Testis (tissue), 3 donors: ENCODE data around the gene NANOS3. TPM values are rescaled to one million over a fixed set of nuclear protein-coding genes. Genes with fewer than 3 reads are reported as not detected.

Experiments
- DNase-seq: peaks from one replicate; pipeline ENCODE4 v3.0.0-alpha.2; 2019
- H3K27ac ChIP-seq, 2 donors: fragments of 200-600 bp; sonication (generic); one replicate each; pipeline ENCODE4 v1.5.1; 2019
- H3K27me3 ChIP-seq: fragments of 200-600 bp; sonication (generic); one replicate; pipeline ENCODE4 v1.5.1; 2019
- H3K36me3 ChIP-seq: fragments of 200-600 bp; sonication (generic); one replicate; pipeline ENCODE4 v1.5.1; 2017; ENCODE audit warnings: low read depth; ENCODE audit errors: missing control alignments
- H3K4me1 ChIP-seq: fragments of 200-600 bp; sonication (generic); one replicate; pipeline ENCODE4 v1.5.1; 2019
- H3K4me3 ChIP-seq, 2 donors: fragments of 200-600 bp; sonication (generic); one replicate each; pipeline ENCODE4 v1.5.1; 2017 to 2019
- H3K9me3 ChIP-seq: fragments of 200-600 bp; sonication (generic); one replicate; pipeline ENCODE4 v1.5.1; 2017
- POLR2A ChIP-seq: fragments of 450-650 bp; IDR thresholded peaks from one replicate; pipeline ENCODE4 v1.6.1; 2017; ENCODE audit warnings: antibody characterized with exemption, mild to moderate bottlenecking, moderate library complexity
- WGBS, 2 donors: methylation state at CpG; one replicate each; pipeline ENCODE4 v1.1.5; 2018; 5-methylcytosine and 5-hydroxymethylcytosine counted together
- intact Hi-C: fragments of 100-400 bp; cut with DNase I; formaldehyde crosslinking; loops from one replicate; pipeline ENCODE4 v1.15.1; 2023; ENCODE audit warnings: low total_unique reads
- polyA plus RNA-seq: library from polyadenylated mRNA; stranded (reverse); fragments of 350-450 nt; fragmentation: Illumina TruSeq; extraction: RNeasy Lipid Tissue Mini Kit (QIAGEN cat#74804); gene quantifications from one replicate; pipeline ENCODE4 v1.2.3, GENCODE V29; 2014; ENCODE audit warnings: low read depth, low replicate concordance; ENCODE audit not compliant: insufficient read depth
- total RNA-seq, 2 donors: library from RNA; depleted of rRNA; stranded (reverse); fragments of >200 nt; gene quantifications; one replicate each; pipeline ENCODE4 v1.2.3, GENCODE V29; 2016
- TF ChIP-seq, protein P1 (sequence below), 3 experiments: fragments of 450-650 bp in 2 of 3; fragments of 200-600 bp in 1 of 3; sonication (generic) in 1 of 3; IDR thresholded peaks; one replicate each; pipeline ENCODE4 v1.5.1; 2016 to 2019; ENCODE audit warnings: antibody characterized with exemption in 3 of 3, mild to moderate bottlenecking in 2 of 3, moderate library complexity in 1 of 3

NANOS3 gene
- total and polyA plus RNA-seq, 3 donors from 2014 or later: 9.3 to 18.6 (median 14.5) TPM

DNA sequence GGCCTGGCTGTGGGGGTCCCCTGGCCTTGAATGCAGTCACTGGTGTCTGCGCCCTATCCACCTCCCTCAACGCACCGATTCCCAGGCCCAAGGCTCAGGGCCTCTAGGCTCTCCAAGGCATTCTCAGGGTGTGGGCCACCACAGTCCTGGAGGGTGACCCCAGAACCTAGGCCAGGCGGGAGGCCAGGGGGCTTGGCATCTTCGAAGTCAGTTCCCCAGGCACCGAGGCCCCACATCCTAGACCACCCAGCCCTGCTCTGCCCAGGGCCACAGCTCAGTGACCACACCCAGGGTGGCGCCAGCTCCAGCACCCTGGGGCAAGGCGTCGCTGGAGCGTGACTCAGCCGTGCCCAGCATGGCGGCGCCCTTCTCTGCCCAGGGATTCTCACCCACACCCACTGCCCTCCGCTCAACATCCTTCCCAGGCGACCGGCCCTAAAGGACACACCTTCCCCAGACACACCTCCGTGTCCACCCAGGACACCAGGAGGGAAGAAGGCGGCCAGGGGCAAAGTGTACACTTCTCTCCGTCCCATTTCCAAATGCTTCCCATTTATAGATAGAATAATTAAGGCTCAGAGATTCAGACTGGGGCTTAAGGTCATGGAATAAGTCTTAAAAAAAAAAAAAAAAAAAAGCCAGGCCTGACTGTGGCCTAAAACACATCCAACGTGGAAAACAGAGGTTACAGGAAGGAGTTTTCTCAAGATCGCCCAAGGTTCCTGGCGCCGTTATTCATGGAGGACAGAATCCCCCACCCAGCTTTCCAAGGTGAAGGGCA, 36.4 kb upstream of the NANOS3 start:
- Histone ChIP-seq H3K4me1 (peaks cover 20% of the 10 kb centered on the region), H3K27ac (peak overlapping the region; percentile 95 to 99), H3K36me3 (no peaks in the 10 kb centered on the region), H3K9me3 (no peaks in the 10 kb centered on the region), H3K4me3 (peak overlapping the region; percentile 86 to 88), H3K27me3 (no peaks in the 10 kb centered on the region)
- intact Hi-C loops: loop anchor here (5.0 kb wide), 1 partner anchor 48 kb away; no protein-coding TSS in a partner anchor
- TF ChIP-seq, protein P1, sequence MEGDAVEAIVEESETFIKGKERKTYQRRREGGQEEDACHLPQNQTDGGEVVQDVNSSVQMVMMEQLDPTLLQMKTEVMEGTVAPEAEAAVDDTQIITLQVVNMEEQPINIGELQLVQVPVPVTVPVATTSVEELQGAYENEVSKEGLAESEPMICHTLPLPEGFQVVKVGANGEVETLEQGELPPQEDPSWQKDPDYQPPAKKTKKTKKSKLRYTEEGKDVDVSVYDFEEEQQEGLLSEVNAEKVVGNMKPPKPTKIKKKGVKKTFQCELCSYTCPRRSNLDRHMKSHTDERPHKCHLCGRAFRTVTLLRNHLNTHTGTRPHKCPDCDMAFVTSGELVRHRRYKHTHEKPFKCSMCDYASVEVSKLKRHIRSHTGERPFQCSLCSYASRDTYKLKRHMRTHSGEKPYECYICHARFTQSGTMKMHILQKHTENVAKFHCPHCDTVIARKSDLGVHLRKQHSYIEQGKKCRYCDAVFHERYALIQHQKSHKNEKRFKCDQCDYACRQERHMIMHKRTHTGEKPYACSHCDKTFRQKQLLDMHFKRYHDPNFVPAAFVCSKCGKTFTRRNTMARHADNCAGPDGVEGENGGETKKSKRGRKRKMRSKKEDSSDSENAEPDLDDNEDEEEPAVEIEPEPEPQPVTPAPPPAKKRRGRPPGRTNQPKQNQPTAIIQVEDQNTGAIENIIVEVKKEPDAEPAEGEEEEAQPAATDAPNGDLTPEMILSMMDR (IDR thresholded peaks at IDR 0.05): no peak
- TF ChIP-seq POLR2A: no peak
- no peak for DNase-seq
- WGBS, 2 donors: 46 to 52% methylated on average over 14 to 21 of the region's 23 CpGs

DNA sequence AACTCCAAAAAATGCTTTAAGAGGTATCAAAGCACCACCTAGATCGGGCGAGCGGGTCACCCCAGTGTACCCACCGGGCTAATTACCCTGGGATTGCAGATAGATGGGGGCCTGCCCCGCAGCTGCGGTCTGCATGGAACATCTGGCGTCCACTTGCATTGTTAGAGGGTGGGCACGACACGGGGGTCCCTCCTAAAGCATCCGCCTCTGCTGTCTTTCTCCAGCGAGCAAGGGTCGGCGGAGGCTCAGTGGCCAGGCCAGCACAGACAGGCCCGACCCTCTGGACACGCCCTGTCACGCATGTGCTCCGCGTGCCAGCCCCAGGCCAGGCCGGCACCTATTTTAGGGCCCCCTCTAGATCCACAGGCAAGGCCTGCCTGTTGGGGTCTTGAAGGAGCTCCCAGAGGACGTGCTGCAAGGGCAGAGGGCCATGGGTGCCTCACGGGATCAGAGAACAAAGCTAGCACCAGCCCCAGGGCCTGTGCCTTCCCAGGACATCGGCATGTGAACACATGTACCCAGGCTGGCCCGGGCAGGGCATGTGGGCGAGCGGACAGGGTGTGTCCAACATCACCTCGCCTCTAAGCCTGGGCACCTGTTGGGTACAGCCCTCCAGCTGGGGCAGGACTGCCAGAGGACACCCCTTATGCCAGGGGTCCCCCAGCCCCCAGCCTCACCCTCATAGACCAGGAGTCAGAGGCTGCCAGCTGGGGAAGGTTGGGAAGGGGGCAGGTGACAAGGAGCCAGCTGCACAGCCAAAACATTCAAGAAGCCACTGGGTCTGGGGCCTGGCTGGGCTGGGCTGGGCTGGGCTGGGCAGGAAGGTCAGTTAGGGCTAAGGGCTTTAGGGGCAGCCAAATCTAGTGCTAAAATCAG, 35.6 kb upstream of the NANOS3 start:
- DNase-seq: no peak
- TF ChIP-seq, protein P1 (IDR thresholded peaks at IDR 0.05): no peak
- no peak for TF ChIP-seq POLR2A
- H3K4me3 ChIP-seq: peak overlapping the region; percentile 86 to 88
- H3K4me1 ChIP-seq: peaks cover 24% of the 10 kb centered on the region
- H3K9me3 ChIP-seq: no peaks in the 10 kb centered on the region
- 64 to 82% methylated on average over 6 to 26 of the region's 26 CpGs for WGBS, 2 donors
- H3K27me3 ChIP-seq: no peaks in the 10 kb centered on the region
- intact Hi-C loops: loop anchor here (5.0 kb wide), 1 partner anchor 49 kb away; no protein-coding TSS in a partner anchor
- H3K27ac ChIP-seq: peak overlapping the region; percentile 95 to 99
- no peaks in the 10 kb centered on the region for H3K36me3 ChIP-seq

DNA sequence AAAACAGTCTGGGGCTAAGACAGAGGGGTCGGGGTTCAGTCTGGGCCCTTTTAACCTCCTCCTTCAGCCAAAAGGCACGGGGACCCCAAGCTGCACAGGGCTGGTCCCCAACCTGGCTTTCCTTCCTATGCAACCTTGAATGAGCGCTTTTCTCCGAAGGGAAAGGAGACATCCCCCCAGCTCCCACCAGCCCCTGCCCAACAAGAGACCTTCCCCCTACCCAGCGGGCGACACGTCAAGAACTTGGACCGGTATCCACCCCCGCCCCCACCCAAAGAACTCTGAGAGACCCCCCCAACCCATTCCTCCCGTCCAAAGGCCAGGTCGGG, 35.0 kb upstream of the NANOS3 start:
- Histone ChIP-seq H3K4me1 (peaks cover 30% of the 10 kb centered on the region), H3K36me3 (no peaks in the 10 kb centered on the region)
- intact Hi-C loops: loop anchor here (5.0 kb wide), 1 partner anchor 50 kb away; no protein-coding TSS in a partner anchor

DNA sequence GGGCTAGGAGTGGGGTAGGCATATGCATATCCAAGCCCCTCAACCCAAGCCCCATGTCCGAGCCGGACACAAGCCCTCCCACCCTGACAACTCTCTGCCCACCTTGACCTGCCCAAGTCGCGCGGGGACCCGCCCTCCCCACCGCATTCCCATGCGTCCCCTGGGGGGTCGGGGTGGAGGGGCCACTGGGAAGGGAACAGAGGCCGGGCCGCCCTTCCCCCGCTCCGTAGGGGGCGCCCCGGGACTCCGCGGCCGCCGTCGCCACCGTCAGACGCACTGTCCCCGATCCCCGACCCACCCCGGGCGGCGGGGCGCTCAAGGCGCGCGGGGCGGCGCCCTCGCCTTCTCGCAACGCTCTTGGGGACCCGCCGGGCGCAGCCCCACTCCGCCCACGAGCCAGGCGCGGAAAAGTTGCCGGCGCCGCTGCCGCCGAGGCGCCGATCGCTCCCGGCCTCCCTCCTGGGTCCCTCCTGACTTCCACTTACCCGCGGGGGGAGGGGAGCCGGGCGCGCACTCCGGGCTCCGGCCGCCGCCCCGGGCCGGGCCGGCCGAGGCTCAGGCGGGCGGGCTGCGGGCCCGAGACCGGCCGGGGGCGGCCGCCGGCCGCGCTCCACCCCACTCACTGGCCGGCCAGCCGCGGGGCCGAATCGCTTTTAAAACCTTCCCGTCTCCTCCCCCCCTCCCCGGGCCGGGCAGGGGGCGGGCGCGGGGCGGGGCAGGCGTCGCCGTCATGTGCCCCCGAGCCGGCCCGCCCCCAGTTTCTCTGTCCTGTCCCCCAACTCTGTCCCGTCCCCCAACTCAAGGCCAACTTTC, 34.4 kb upstream of the NANOS3 start:
- H3K27ac ChIP-seq: peak overlapping the region; percentile 95 to 99
- peaks cover 35% of the 10 kb centered on the region for H3K4me1 ChIP-seq
- H3K27me3 ChIP-seq: no peaks in the 10 kb centered on the region
- WGBS, 2 donors: 0 to 1% methylated on average over 19 to 54 of the region's 95 CpGs
- no peaks in the 10 kb centered on the region for H3K36me3 ChIP-seq
- intact Hi-C loops: loop anchor here (5.0 kb wide), 1 partner anchor 50 kb away; no protein-coding TSS in a partner anchor
- TF ChIP-seq, protein P1 (IDR thresholded peaks at IDR 0.05): no peak
- no peak for TF ChIP-seq POLR2A
- no peaks in the 10 kb centered on the region for H3K9me3 ChIP-seq
- peak; percentile 83 for DNase-seq
- peak overlapping the region; percentile 86 to 88 for H3K4me3 ChIP-seq

More for the DNA sequence above, 35.0 kb upstream of the NANOS3 start:
- 8 to 12% methylated on average over 4 to 10 of the region's 11 CpGs for WGBS, 2 donors
- peak overlapping the region; percentile 95 to 99 for H3K27ac ChIP-seq
- H3K27me3 ChIP-seq: no peaks in the 10 kb centered on the region
- no peak for DNase-seq
- no peak for TF ChIP-seq POLR2A
- TF ChIP-seq, protein P1 (IDR thresholded peaks at IDR 0.05): no peak
- peak overlapping the region; percentile 86 to 88 for H3K4me3 ChIP-seq
- no peaks in the 10 kb centered on the region for H3K9me3 ChIP-seq
